Panc1 (cell line): ENCODE measurements around the gene SLC10A1.

Experiments
- POLR2AphosphoS5 ChIP-seq: IDR thresholded peaks from 2 replicates; pipeline ENCODE4 v1.6.1; 2012; ENCODE audit warnings: mild to moderate bottlenecking, low read depth, low read length, moderate library complexity
- TF ChIP-seq, protein P1 (sequence below): fragments of 450-650 bp; IDR thresholded peaks from 2 replicates; pipeline ENCODE4 v1.5.1; 2017; ENCODE audit warnings: mild to moderate bottlenecking
- TF ChIP-seq, protein P2 (sequence below), 2 experiments: IDR thresholded peaks; 2 replicates each; pipeline ENCODE4 v1.6.1; 2011 to 2012; ENCODE audit warnings: low read depth in 2 of 2, control low read depth in 1 of 2, low read length in 1 of 2, mild to moderate bottlenecking in 1 of 2, moderate library complexity in 1 of 2; ENCODE audit not compliant: insufficient read depth in 1 of 2

DNA sequence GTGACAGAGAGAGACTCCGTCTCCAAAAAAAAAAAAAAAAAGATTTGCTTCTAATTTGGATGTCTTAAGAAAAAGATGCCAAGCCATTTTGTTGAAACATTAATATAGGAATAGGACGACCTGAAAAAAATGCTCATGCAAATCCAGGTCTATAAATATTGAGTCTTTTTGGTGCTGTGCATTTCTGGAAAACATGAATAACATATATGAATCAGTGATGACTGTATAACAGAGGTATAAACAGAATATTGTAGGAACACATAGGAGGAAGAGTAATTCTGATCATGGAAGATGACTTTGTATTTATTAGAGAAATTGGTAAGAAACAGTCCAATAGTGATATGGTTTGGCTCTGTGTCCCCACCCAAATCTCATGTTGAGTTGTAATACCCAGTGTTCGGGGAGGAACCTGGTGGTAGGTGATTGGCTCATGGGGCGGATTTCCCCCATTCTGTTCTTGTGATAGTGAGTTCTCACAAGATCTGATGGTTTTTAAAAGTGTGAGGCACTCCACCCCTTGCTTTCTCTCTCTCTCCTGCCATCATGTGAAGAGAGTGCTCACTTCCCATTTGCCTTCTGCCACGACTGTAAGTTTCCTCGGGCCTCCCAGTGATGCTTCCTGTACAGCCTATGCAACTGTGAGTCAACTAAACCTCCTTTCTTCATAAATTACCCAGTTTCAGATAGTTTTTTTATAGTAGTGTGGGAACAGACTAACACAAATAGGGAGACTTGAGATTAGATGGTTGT lies 33.1 kb downstream of the SLC10A1 start:
- TF ChIP-seq, protein P1, sequence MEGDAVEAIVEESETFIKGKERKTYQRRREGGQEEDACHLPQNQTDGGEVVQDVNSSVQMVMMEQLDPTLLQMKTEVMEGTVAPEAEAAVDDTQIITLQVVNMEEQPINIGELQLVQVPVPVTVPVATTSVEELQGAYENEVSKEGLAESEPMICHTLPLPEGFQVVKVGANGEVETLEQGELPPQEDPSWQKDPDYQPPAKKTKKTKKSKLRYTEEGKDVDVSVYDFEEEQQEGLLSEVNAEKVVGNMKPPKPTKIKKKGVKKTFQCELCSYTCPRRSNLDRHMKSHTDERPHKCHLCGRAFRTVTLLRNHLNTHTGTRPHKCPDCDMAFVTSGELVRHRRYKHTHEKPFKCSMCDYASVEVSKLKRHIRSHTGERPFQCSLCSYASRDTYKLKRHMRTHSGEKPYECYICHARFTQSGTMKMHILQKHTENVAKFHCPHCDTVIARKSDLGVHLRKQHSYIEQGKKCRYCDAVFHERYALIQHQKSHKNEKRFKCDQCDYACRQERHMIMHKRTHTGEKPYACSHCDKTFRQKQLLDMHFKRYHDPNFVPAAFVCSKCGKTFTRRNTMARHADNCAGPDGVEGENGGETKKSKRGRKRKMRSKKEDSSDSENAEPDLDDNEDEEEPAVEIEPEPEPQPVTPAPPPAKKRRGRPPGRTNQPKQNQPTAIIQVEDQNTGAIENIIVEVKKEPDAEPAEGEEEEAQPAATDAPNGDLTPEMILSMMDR = no peak
- TF ChIP-seq, protein P2, sequence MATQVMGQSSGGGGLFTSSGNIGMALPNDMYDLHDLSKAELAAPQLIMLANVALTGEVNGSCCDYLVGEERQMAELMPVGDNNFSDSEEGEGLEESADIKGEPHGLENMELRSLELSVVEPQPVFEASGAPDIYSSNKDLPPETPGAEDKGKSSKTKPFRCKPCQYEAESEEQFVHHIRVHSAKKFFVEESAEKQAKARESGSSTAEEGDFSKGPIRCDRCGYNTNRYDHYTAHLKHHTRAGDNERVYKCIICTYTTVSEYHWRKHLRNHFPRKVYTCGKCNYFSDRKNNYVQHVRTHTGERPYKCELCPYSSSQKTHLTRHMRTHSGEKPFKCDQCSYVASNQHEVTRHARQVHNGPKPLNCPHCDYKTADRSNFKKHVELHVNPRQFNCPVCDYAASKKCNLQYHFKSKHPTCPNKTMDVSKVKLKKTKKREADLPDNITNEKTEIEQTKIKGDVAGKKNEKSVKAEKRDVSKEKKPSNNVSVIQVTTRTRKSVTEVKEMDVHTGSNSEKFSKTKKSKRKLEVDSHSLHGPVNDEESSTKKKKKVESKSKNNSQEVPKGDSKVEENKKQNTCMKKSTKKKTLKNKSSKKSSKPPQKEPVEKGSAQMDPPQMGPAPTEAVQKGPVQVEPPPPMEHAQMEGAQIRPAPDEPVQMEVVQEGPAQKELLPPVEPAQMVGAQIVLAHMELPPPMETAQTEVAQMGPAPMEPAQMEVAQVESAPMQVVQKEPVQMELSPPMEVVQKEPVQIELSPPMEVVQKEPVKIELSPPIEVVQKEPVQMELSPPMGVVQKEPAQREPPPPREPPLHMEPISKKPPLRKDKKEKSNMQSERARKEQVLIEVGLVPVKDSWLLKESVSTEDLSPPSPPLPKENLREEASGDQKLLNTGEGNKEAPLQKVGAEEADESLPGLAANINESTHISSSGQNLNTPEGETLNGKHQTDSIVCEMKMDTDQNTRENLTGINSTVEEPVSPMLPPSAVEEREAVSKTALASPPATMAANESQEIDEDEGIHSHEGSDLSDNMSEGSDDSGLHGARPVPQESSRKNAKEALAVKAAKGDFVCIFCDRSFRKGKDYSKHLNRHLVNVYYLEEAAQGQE (IDR thresholded peaks at IDR 0.05; ENCODE audit: insufficient read depth in 1 of 2, low read depth in 2 of 2, low read length in 1 of 2) = no peak
- TF ChIP-seq POLR2AphosphoS5 = no peak
